Activated B cell treated with CpG ODN at 0.5 μM for 24 hours (primary cell): ENCODE data around the gene NUP160. TPM values are rescaled to one million over a fixed set of nuclear protein-coding genes. Genes with fewer than 3 reads are reported as not detected.

Experiments used
- ATAC-seq: fragments of 200-7000 bp; cut with Tn5 transposase; one replicate; pipeline ENCODE4 v1.10.0; 2021; ENCODE audit warnings: low read depth, mild to moderate bottlenecking, moderate library complexity
- CTCF ChIA-PET: fragments of 350-600 bp; sonication (Branson Sonifier 250); formaldehyde crosslinking; loops from one replicate; lab custom pipeline; 2021; ENCODE audit warnings: antibody characterized with exemption; lab: Charles Lee
- POLR2A ChIA-PET: fragments of 350-600 bp; sonication (Branson Sonifier 250); formaldehyde crosslinking; loops from one replicate; lab custom pipeline; 2021; ENCODE audit warnings: antibody characterized with exemption; lab: Charles Lee
- DNase-seq: peaks from one replicate; pipeline ENCODE4 v3.0.0; 2022
- H3K27ac Mint-ChIP-seq: one replicate; pipeline ENCODE4 v1.8.0; 2020; ENCODE audit warnings: mixed read lengths
- H3K27me3 Mint-ChIP-seq: one replicate; pipeline ENCODE4 v1.8.0; 2021; ENCODE audit warnings: mixed read lengths
- H3K36me3 Mint-ChIP-seq: one replicate; pipeline ENCODE4 v1.8.0; 2021; ENCODE audit warnings: low read depth, mixed read lengths
- H3K4me1 Mint-ChIP-seq: one replicate; pipeline ENCODE4 v1.8.0; 2021; ENCODE audit warnings: mixed read lengths
- H3K4me3 Mint-ChIP-seq: one replicate; pipeline ENCODE4 v1.8.0; 2020; ENCODE audit warnings: mild to moderate bottlenecking, mixed read lengths
- H3K9me3 Mint-ChIP-seq: one replicate; pipeline ENCODE4 v1.8.0; 2020; ENCODE audit warnings: mixed read lengths
- CTCF ChIP-seq: fragments of 200-600 bp; IDR thresholded peaks from one replicate; pipeline ENCODE4 v1.8.0; 2022; ENCODE audit warnings: antibody characterized with exemption, mild to moderate bottlenecking
- intact Hi-C: fragments of 100-400 bp; cut with micrococcal nuclease; formaldehyde crosslinking; loops from one replicate; pipeline ENCODE4 v1.15.1; 2024
- total RNA-seq: library from RNA; stranded (reverse); gene quantifications from 2 replicates; pipeline ENCODE4 v1.2.3, GENCODE V29; 2022

Gene NUP160
- total RNA-seq, 1 donor from 2014 or later, result 70.8 TPM

- ATAC-seq, result peak; percentile 46
- peak overlapping the region; percentile 28 for H3K4me3 Mint-ChIP-seq
- H3K36me3 Mint-ChIP-seq, result no peaks in the 10 kb centered on the region
- no peaks in the 10 kb centered on the region for H3K9me3 Mint-ChIP-seq
- DNase-seq, result peak; percentile 36
- no peaks in the 10 kb centered on the region for H3K27me3 Mint-ChIP-seq
- intact Hi-C loops, result loop anchor here (1.0 to 10.0 kb wide), 8 partner anchors 9 to 450 kb away; partner anchors contain the start of gene SLC39A13
- peak overlapping the region; percentile 82 for H3K27ac Mint-ChIP-seq
- ChIA-PET CTCF (interaction anchor here (0.9 to 3.2 kb wide), 6 partner anchors 10 to 254 kb away, joined by 3 to 30 read pairs (median 8); no protein-coding TSS in a partner anchor), POLR2A (interaction anchor here (0.6 to 3.2 kb wide), 17 partner anchors 10 to 640 kb away, joined by 3 to 32 read pairs (median 5); partner anchors contain the start of gene DDB2)
- peaks cover 90% of the 10 kb centered on the region for H3K4me1 Mint-ChIP-seq
- TF ChIP-seq CTCF, result no peak
Observed at GRCh38 chr11:47854667-47855066, 6.5 kb upstream of the NUP160 start.

GRCh38 chr11:47852053-47852452 is 3.9 kb upstream of the NUP160 start:
- Mint-ChIP-seq H3K27me3 (no peaks in the 10 kb centered on the region), H3K9me3 (no peaks in the 10 kb centered on the region), H3K4me1 (peaks cover 89% of the 10 kb centered on the region), H3K36me3 (peaks cover 11% of the 10 kb centered on the region), H3K4me3 (no peak overlapping the region), H3K27ac (peak overlapping the region; percentile 72)
- intact Hi-C loops, result loop anchor here (2.0 to 10.0 kb wide), 4 partner anchors 35 to 675 kb away; partner anchors contain the start of genes ARFGAP2 and SLC39A13
- ATAC-seq (no peak), DNase-seq (no peak)
- TF ChIP-seq CTCF, result no peak
- CTCF ChIA-PET, result interaction anchor here (1.3 to 3.2 kb wide), 2 partner anchors 256 to 665 kb away, joined by 3 to 30 read pairs; partner anchors contain the start of gene PACSIN3
- POLR2A ChIA-PET, result interaction anchor here (0.7 to 3.1 kb wide), 5 partner anchors 10 to 257 kb away, joined by 3 to 25 read pairs (median 3); partner anchors contain the start of gene AGBL2

GRCh38 chr11:47850337-47850736 is 2.2 kb upstream of the NUP160 start:
- H3K4me3 Mint-ChIP-seq, result peak overlapping the region; percentile 49
- no peak for TF ChIP-seq CTCF
- ATAC-seq (peak; percentile 18), DNase-seq (no peak)
- no peaks in the 10 kb centered on the region for H3K27me3 Mint-ChIP-seq
- intact Hi-C loops, result loop anchor here (1.0 to 10.0 kb wide), 4 partner anchors 33 to 446 kb away; partner anchors contain the start of genes PSMC3 and SLC39A13
- H3K4me1 Mint-ChIP-seq, result peaks cover 83% of the 10 kb centered on the region
- ChIA-PET POLR2A (interaction anchor here (0.5 to 3.1 kb wide), 12 partner anchors 11 to 262 kb away, joined by 3 to 25 read pairs (median 4); no protein-coding TSS in a partner anchor), CTCF (interaction anchor here (0.9 to 1.4 kb wide), 4 partner anchors 82 to 259 kb away, joined by 3 to 6 read pairs (median 3); no protein-coding TSS in a partner anchor)
- H3K27ac Mint-ChIP-seq, result peak overlapping the region; percentile 84
- peaks cover 25% of the 10 kb centered on the region for H3K36me3 Mint-ChIP-seq
- H3K9me3 Mint-ChIP-seq, result no peaks in the 10 kb centered on the region

- H3K4me1 Mint-ChIP-seq, result peaks cover 74% of the 10 kb centered on the region
- POLR2A ChIA-PET, result interaction anchor here (0.7 to 1.8 kb wide), 11 partner anchors 9 to 634 kb away, joined by 3 to 10 read pairs (median 4); partner anchors contain the start of genes DDB2, FNBP4 and PSMC3
- H3K27ac Mint-ChIP-seq, result peak overlapping the region; percentile 97
- H3K36me3 Mint-ChIP-seq, result peaks cover 28% of the 10 kb centered on the region
- ATAC-seq (peak; percentile 2), DNase-seq (no peak)
- H3K9me3 Mint-ChIP-seq, result no peaks in the 10 kb centered on the region
- TF ChIP-seq CTCF, result no peak
- CTCF ChIA-PET, result interaction anchor here (1.5 kb wide), 1 partner anchor 86 kb away, joined by 3 read pairs; no protein-coding TSS in a partner anchor
- peak overlapping the region; percentile 98 for H3K4me3 Mint-ChIP-seq
- intact Hi-C loops, result loop anchor here (1.0 to 2.0 kb wide), 5 partner anchors 81 to 296 kb away; partner anchors contain the start of genes AGBL2, CELF1, FNBP4 and MTCH2
- H3K27me3 Mint-ChIP-seq, result no peaks in the 10 kb centered on the region
Observed at GRCh38 chr11:47848700-47849155, 578 bp upstream of the NUP160 start.

- Mint-ChIP-seq H3K4me3 (peak overlapping the region; percentile 98), H3K4me1 (peaks cover 62% of the 10 kb centered on the region), H3K27me3 (no peaks in the 10 kb centered on the region), H3K27ac (peak overlapping the region; percentile 97), H3K36me3 (peaks cover 28% of the 10 kb centered on the region), H3K9me3 (no peaks in the 10 kb centered on the region)
- DNase-seq (no peak), ATAC-seq (no peak)
- TF ChIP-seq CTCF, result no peak
- intact Hi-C loops, result loop anchor here (1.0 kb wide), 1 partner anchor 268 kb away; the partner anchor contains the start of gene NDUFS3
- ChIA-PET POLR2A (interaction anchor here (0.6 to 1.8 kb wide), 11 partner anchors 14 to 632 kb away, joined by 3 to 10 read pairs (median 4); partner anchors contain the start of genes DDB2, FNBP4 and PSMC3), CTCF (interaction anchor here (1.5 kb wide), 1 partner anchor 87 kb away, joined by 3 read pairs; no protein-coding TSS in a partner anchor)
Observed at GRCh38 chr11:47847537-47847891, 636 bp downstream of the NUP160 start.
